HepG2 (cell line): ENCODE measurements around the gene RPAP3. TPM values are rescaled to one million over a fixed set of nuclear protein-coding genes. Genes with fewer than 3 reads are reported as not detected.

Experiments used
- ATAC-seq: fragments of 200-7000 bp; cut with Tn5 transposase; 3 replicates; pipeline ENCODE4 v1.9.1; 2020; ENCODE audit warnings: mild to moderate bottlenecking, moderate library complexity
- BruUV-seq: library from RNA; stranded (reverse); fragments of 400-500 nt; replicated peaks from 2 replicates; lab custom pipeline; 2021; lab: Mats Ljungman, UMichigan
- CTCF ChIA-PET: fragments of 300-600 bp; formaldehyde crosslinking; extraction: SDS; loops from one replicate; lab custom pipeline; 2021; ENCODE audit warnings: low total read pairs, inconsistent platforms, low intra/inter-chr PET ratio; lab: Yijun Ruan, JAX
- POLR2A ChIA-PET: fragments of 350-600 bp; sonication (Branson Sonifier 250); formaldehyde crosslinking; loops from one replicate; lab custom pipeline; 2020; ENCODE audit warnings: antibody characterized with exemption, inconsistent platforms; lab: Yijun Ruan, JAX
- DNase-seq: peaks from one replicate; pipeline ENCODE4 v3.0.0-alpha.2; 2015; ENCODE audit warnings: low spot score
- FAIRE-seq: peaks from 3 replicates; lab custom pipeline; 2011; peaks lifted over from hg19 to GRCh38; lab: Jason Lieb, UNC
- H2AFZ ChIP-seq: one replicate; pipeline ENCODE4 v1.6.1; 2011; ENCODE audit warnings: low read length, inconsistent platforms
- H3K27ac ChIP-seq: fragments of 300-600 bp; 3 replicates; pipeline ENCODE4 v1.8.0; 2011; ENCODE audit warnings: mixed run types, mild to moderate bottlenecking, mixed read lengths, low read length, inconsistent platforms; ENCODE audit not compliant: insufficient read depth; ENCODE audit errors: extremely low read length
- H3K27me3 ChIP-seq, 2 experiments: fragments of 200-600 bp in 1 of 2; 2 replicates in 1 of 2; 3 replicates in 1 of 2; pipeline versions ENCODE4 v1.6.0 to v1.8.0; 2011; ENCODE audit warnings: low read length in 2 of 2, mild to moderate bottlenecking in 2 of 2, moderate library complexity in 2 of 2, inconsistent platforms in 1 of 2; ENCODE audit not compliant: insufficient read depth in 2 of 2, control insufficient read depth in 1 of 2
- H3K36me3 ChIP-seq, 2 experiments: fragments of 200-600 bp in 1 of 2; replicated peaks in 1 of 2; 2 replicates in 1 of 2; 3 replicates in 1 of 2; pipeline versions ENCODE4 v1.5.1 to v1.8.0; 2011; ENCODE audit warnings: low read length in 2 of 2, inconsistent platforms in 1 of 2; ENCODE audit not compliant: insufficient read depth in 2 of 2, control insufficient read depth in 1 of 2
- H3K4me1 ChIP-seq: 2 replicates; pipeline ENCODE4 v1.5.1; 2012; ENCODE audit warnings: low read length, inconsistent platforms; ENCODE audit not compliant: insufficient read depth
- H3K4me2 ChIP-seq: 2 replicates; pipeline ENCODE4 v1.6.0; 2011; ENCODE audit warnings: low read depth, low read length, inconsistent platforms
- H3K4me3 ChIP-seq, 3 experiments: fragments of 200-600 bp in 1 of 3; sonication (generic), shearing (Covaris generic) in 1 of 3; replicated peaks in 1 of 3; 2 replicates each; pipeline ENCODE4 v1.5.1; 2011 to 2016; ENCODE audit warnings: low read length in 3 of 3, inconsistent platforms in 2 of 3, low read depth in 2 of 3, mild to moderate bottlenecking in 2 of 3, control low read depth in 1 of 3, mixed read lengths in 1 of 3; ENCODE audit not compliant: insufficient read depth in 1 of 3
- H3K79me2 ChIP-seq: one replicate; pipeline ENCODE4 v1.6.1; 2011; ENCODE audit warnings: low read length, inconsistent platforms; ENCODE audit not compliant: insufficient read depth
- H3K9ac ChIP-seq: 2 replicates; pipeline ENCODE4 v1.6.0; 2011; ENCODE audit warnings: mild to moderate bottlenecking, low read depth, low read length, inconsistent platforms; ENCODE audit not compliant: insufficient read depth
- H3K9me3 ChIP-seq: 2 replicates; pipeline ENCODE4 v1.5.1; 2012; ENCODE audit warnings: mild to moderate bottlenecking, low read length
- H4K20me1 ChIP-seq: 2 replicates; pipeline ENCODE4 v1.6.0; 2011; ENCODE audit warnings: inconsistent platforms, mild to moderate bottlenecking, low read length, moderate library complexity; ENCODE audit not compliant: insufficient read depth
- MAFF ChIP-seq: IDR thresholded peaks from 2 replicates; pipeline ENCODE4 v1.6.1; 2011; ENCODE audit warnings: low read depth, low read length, improper control_type of control experiment
- NCOA1 ChIP-seq: sonication (generic); formaldehyde crosslinking; IDR thresholded peaks from 2 replicates; pipeline ENCODE4 v1.9.0; 2021; ENCODE audit warnings: missing genetic modification reagents
- NRL ChIP-seq: sonication (generic); formaldehyde crosslinking; IDR thresholded peaks from 2 replicates; pipeline ENCODE4 v1.5.0; 2020; ENCODE audit warnings: missing genetic modification reagents, mild to moderate bottlenecking, moderate library complexity, borderline replicate concordance
- PRPF4 ChIP-seq: fragments of 200-400 bp; formaldehyde crosslinking; IDR thresholded peaks from 2 replicates; pipeline ENCODE4 v1.6.1; 2016; ENCODE audit warnings: low read length, low read depth; ENCODE audit not compliant: poor library complexity, severe bottlenecking
- SSRP1 ChIP-seq: IDR thresholded peaks from 2 replicates; pipeline ENCODE4 v1.6.1; 2016; ENCODE audit warnings: control low read depth
- ZFP36 ChIP-seq: fragments of 150-350 bp; IDR thresholded peaks from 2 replicates; pipeline ENCODE4 v1.6.1; 2018; ENCODE audit warnings: borderline replicate concordance, low read length, low read depth; ENCODE audit not compliant: partially characterized antibody
- ZNF121 ChIP-seq: sonication (generic); formaldehyde crosslinking; IDR thresholded peaks from 2 replicates; pipeline ENCODE4 v1.5.0; 2020; ENCODE audit warnings: mild to moderate bottlenecking, missing genetic modification reagents
- ZNF33B ChIP-seq: sonication (generic); formaldehyde crosslinking; IDR thresholded peaks from 2 replicates; pipeline ENCODE4 v1.5.1; 2020; ENCODE audit warnings: mild to moderate bottlenecking, missing genetic modification reagents
- ZNF572 ChIP-seq: sonication (generic); formaldehyde crosslinking; IDR thresholded peaks from 2 replicates; pipeline ENCODE4 v1.5.1; 2020; ENCODE audit warnings: mild to moderate bottlenecking, missing genetic modification reagents
- ZNF672 ChIP-seq: sonication (generic); formaldehyde crosslinking; IDR thresholded peaks from 2 replicates; pipeline ENCODE4 v1.8.1; 2022; ENCODE audit warnings: missing genetic modification reagents
- ZNF878 ChIP-seq: sonication (generic); formaldehyde crosslinking; IDR thresholded peaks from 2 replicates; pipeline ENCODE4 v1.8.1; 2023; ENCODE audit warnings: mild to moderate bottlenecking, missing genetic modification reagents, moderate library complexity
- ZSCAN20 ChIP-seq: sonication (generic); formaldehyde crosslinking; IDR thresholded peaks from 2 replicates; pipeline ENCODE4 v1.4.0; 2020; ENCODE audit warnings: missing genetic modification reagents, mild to moderate bottlenecking, borderline replicate concordance
- WGBS: methylation state at CpG from one replicate; pipeline ENCODE4 v1.1.6; 2017; ENCODE audit warnings: low lambda C conversion rate; 5-methylcytosine and 5-hydroxymethylcytosine counted together
- in situ Hi-C: cut with HindIII; loops from 2 replicates; pipeline ENCODE4 v1.10.0; 2017; ENCODE audit warnings: low pct_unique_long_range_greater_than_20kb; ENCODE audit not compliant: extremely low pct_ligation_motif_present
- intact Hi-C: fragments of 100-400 bp; cut with micrococcal nuclease; formaldehyde crosslinking; loops from one replicate; pipeline ENCODE4 v1.10.0; 2022; ENCODE audit not compliant: unreplicated experiment
- polyA plus RNA-seq, 8 experiments: library from polyadenylated mRNA; depleted of rRNA in 3 of 8; stranded (reverse) in 7 of 8; unstranded in 1 of 8; fragments of >200 nt; fragmentation: Illumina TruSeq in 4 of 8; extraction: Trizol in 4 of 8; gene quantifications; 2 replicates each; pipeline versions ENCODE4 v1.2.1 to v1.2.3, GENCODE V29; 2011 to 2016; ENCODE audit warnings: low read depth in 4 of 8, missing spikeins in 1 of 8, mixed read lengths in 1 of 8; ENCODE audit not compliant: insufficient read depth in 1 of 8
- total RNA-seq, 5 experiments: library from RNA; depleted of rRNA; stranded (reverse); fragments of >200 nt; fragmentation: Illumina TruSeq; extraction: Trizol; gene quantifications; 2 replicates each; pipeline ENCODE4 v1.2.3, GENCODE V29; 2016; ENCODE audit warnings: low read depth in 1 of 5
- TF ChIP-seq, protein P1 (sequence below): sonication (generic); formaldehyde crosslinking; IDR thresholded peaks from 2 replicates; pipeline ENCODE4 v1.5.0; 2020; ENCODE audit warnings: missing genetic modification reagents, mild to moderate bottlenecking, borderline replicate concordance
- TF ChIP-seq, protein P2 (sequence below): fragments of 450-650 bp; IDR thresholded peaks from 2 replicates; pipeline ENCODE4 v1.6.1; 2017

The RPAP3 gene
- total and polyA plus RNA-seq, 2 of the 13 experiments (the other 11 are each of a cell fraction or from before 2014, with no cell fraction given), result 8.8 to 32.8 TPM

GRCh38 chr12:47731723-47732122 is 25.9 kb upstream of the RPAP3 start:
- ATAC-seq (no peak), DNase-seq (no peak), FAIRE-seq (no peak)
- BruUV-seq, result no TSS peak
- ChIA-PET POLR2A (no interaction called here), CTCF (no interaction called here)
- TF ChIP-seq ZSCAN20 (CRISPR knock-in tag) (no peak), NCOA1 (CRISPR knock-in tag) (no peak), ZNF878 (CRISPR knock-in tag) (no peak), ZNF121 (CRISPR knock-in tag) (no peak), ZFP36 (no peak), ZNF572 (CRISPR knock-in tag) (no peak), PRPF4 (no peak), ZNF33B (CRISPR knock-in tag) (no peak), SSRP1 (no peak), ZNF672 (CRISPR knock-in tag) (no peak), MAFF (no peak), NRL (no peak)
- TF ChIP-seq, protein P1, sequence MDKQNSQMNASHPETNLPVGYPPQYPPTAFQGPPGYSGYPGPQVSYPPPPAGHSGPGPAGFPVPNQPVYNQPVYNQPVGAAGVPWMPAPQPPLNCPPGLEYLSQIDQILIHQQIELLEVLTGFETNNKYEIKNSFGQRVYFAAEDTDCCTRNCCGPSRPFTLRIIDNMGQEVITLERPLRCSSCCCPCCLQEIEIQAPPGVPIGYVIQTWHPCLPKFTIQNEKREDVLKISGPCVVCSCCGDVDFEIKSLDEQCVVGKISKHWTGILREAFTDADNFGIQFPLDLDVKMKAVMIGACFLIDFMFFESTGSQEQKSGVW, result no peak
- TF ChIP-seq, protein P2, sequence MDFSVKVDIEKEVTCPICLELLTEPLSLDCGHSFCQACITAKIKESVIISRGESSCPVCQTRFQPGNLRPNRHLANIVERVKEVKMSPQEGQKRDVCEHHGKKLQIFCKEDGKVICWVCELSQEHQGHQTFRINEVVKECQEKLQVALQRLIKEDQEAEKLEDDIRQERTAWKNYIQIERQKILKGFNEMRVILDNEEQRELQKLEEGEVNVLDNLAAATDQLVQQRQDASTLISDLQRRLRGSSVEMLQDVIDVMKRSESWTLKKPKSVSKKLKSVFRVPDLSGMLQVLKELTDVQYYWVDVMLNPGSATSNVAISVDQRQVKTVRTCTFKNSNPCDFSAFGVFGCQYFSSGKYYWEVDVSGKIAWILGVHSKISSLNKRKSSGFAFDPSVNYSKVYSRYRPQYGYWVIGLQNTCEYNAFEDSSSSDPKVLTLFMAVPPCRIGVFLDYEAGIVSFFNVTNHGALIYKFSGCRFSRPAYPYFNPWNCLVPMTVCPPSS, result no peak
- no peak overlapping the region for H2AFZ ChIP-seq
- in situ Hi-C loops, result no loop called here
- intact Hi-C loops, result no loop called here
- no peak overlapping the region for H3K4me3 ChIP-seq
- H3K4me1 ChIP-seq, result peaks cover 2% of the 10 kb centered on the region
- H3K4me2 ChIP-seq, result no peak overlapping the region
- no peaks in the 10 kb centered on the region for H3K36me3 ChIP-seq
- no peak overlapping the region for H3K27ac ChIP-seq
- peaks cover 7 to 13% of the 10 kb centered on the region in 2 experiments; a peak in 4 of 5 replicates for H3K27me3 ChIP-seq
- 30% methylated on average over 3 of the region's 5 CpGs for WGBS
- no peaks in the 10 kb centered on the region for H4K20me1 ChIP-seq
- no peaks in the 10 kb centered on the region for H3K9me3 ChIP-seq
- no peaks in the 10 kb centered on the region for H3K79me2 ChIP-seq
- H3K9ac ChIP-seq, result no peak overlapping the region
